DMS114 treated with DMSO at 0.1 percent for 48 hours (cell line): Measurements from ENCODE around the gene TTC29.
"Not testable (repeated sequence)": the region's sequence is repeated elsewhere in the genome, so short reads cannot be mapped to it uniquely, and the experiment has no call there.

Experiments used
- DNase-seq: peaks from one replicate; lab custom pipeline; 2025; ENCODE audit not compliant: unreplicated experiment; lab: John Stamatoyannopoulos, UW

Gene TTC29

DNA sequence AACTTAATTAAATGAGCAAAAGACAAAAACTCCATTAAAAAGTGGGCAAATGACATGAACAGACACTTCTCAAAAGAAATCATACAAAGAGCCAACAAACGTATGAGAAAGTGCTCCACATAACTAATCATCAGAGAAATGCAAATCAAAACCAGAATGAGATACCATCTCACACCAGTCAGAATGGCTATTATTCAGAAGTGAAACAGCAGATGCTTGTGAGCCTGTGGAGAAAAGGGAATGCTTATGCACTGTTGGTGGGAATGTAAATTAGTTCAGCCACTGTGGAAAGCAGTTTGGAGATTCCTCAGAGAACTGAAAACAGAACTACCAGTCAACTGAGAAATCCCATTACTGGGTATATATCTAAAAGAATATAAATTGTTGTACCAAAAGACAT is 222.1 kb downstream of the TTC29 start:
- DNase-seq, result not testable (repeated sequence)

DNA sequence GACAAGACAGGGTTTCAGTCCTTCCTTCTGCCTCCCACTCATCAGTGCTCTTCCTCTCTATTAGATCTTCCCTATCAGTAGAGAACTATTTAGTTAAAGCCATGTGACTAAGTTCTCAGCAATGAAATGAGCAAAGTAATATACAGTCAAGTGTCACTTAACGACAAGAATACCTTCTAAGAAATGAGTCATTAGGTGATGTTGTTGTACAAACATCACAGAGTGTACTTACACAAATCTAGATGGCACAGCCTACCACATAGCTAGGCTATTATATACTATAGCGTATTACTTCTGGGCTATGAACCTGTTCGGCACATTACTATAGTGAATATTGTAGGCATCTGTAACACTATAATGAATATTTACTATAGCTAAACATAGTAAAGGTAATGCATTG is 235.7 kb downstream of the TTC29 start:
- no peak for DNase-seq

DNA sequence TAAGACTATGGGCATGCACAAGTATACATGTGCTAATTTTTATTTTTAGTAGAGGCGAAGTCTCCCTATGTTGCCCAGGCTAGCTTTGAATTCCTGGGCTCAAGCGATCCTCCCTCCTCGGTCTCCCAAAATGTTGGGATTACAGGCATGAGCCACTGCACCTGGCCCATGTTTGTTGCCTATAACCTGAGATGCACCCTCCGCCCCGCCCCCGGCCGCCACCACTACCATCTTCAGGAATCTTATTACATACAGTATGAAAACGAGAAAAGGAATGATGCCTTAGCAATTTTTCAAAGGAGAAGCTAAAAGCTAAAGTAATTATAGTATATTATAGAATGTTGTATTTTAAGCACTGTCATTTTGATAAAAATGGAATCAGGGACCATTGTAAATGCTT is 245.8 kb downstream of the TTC29 start:
- no peak for DNase-seq

DNA sequence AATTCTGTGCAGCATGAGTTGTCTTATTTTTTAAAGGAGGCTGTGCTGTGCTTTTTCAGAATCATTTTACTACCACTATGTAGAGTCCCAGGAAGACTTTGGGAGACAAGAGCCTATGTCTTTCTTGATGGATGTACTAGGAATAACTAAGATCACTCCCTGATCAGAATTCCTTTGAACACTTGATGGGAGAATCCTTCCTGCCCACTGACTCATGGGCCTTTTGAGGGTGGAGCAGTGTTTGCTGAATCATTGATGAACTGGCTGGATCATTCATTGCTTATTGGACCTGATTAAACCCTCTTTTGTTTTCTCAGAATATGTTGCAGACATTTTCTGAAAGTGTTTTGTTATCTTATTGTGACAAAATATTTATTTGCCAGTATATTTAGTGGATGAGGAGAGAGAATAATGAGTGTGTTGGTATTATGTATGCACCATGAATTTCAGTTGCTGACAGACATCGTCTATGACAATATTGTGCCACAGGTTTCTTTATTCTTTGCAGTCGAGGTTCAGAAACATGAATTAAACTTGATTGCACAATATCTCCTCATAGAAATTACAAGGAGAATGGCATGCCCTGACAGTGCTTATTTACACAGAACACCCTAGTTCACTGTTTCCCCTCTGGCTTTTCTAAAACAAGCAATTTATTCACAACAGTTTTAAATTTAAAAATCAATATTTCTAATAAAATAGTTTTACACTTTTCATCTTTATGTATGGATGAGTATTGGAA is 270.7 kb downstream of the TTC29 start:
- no peak for DNase-seq

DNA sequence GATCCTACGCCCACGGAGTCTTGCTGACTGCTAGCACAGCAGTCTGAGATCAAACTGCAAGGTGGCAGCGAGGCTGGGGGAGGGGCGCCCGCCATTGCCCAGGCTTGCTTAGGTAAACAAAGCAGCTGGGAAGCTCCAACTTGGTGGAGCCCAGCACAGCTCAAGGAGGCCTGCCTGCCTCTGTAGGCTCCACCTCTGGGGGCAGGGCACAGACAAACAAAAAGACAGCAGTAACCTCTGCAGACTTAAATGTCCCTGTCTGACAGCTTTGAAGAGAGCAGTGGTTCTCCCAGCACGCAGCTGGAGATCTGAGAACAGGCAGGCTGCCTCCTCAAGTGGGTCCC is 281.7 kb downstream of the TTC29 start:
- not testable (repeated sequence) for DNase-seq

DNA sequence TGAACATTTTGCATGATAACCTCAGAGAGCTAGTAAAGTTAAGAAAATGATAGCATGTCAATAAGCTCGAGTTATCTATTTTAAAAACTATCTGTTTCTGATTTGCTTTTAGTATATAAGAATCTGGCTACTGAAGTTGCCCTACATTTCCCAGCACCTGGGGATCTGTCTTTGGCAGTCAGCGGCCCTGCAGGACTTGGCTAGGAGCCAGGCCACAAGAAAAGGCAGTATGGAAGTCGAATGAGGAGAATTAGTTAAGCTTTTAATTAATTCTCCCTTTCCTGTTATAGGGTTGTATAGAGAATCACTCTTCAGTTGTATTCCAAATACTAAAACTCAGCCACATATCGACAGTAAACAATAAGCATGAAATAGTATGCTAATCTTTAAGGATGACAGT is 284.3 kb downstream of the TTC29 start:
- no peak for DNase-seq
